ENCODE results near the gene COL4A6.

COL4A6 gene

GRCh38 chrX:108304210-108304609, 134.0 kb downstream of the COL4A6 start:
- Histone ChIP-seq H3K4me1 (peaks cover 0 to 6% (median 0%) of the 10 kb centered on the region in 10 experiments; a peak in 3 of 20 replicates), H3K4me2 (no peak overlapping the region), H3K27ac (no peak overlapping the region), H3K36me3 (no peaks in the 10 kb centered on the region), H3K9ac (no peak overlapping the region), H3K27me3 (peaks cover 96 to 100% (median 99%) of the 10 kb centered on the region in 11 experiments), H3K4me3 (no peak overlapping the region), H3K9me3 (replicated peaks in 1 of 11) (no peaks in the 10 kb centered on the region), H4K20me1 (peaks cover 0 to 3% (median 0%) of the 10 kb centered on the region in 11 experiments; a peak in 4 of 22 replicates)
- TF ChIP-seq Cebpa-rat (IDR thresholded peaks at IDR 0.05), result no peak

- Histone ChIP-seq H3K4me3 (no peak overlapping the region), H3K9ac (no peak overlapping the region), H3K4me1 (peaks cover 0 to 6% (median 0%) of the 10 kb centered on the region in 10 experiments; a peak in 3 of 20 replicates), H3K27ac (no peak overlapping the region), H3K36me3 (no peaks in the 10 kb centered on the region), H3K27me3 (peaks cover 96 to 100% (median 99%) of the 10 kb centered on the region in 11 experiments), H4K20me1 (peaks cover 0 to 3% (median 0%) of the 10 kb centered on the region in 11 experiments; a peak in 4 of 22 replicates), H3K9me3 (replicated peaks in 1 of 11) (no peaks in the 10 kb centered on the region), H3K4me2 (no peak overlapping the region)
- no peak for TF ChIP-seq Cebpa-rat (IDR thresholded peaks at IDR 0.05)
Observed at GRCh38 chrX:108303682-108304081, 134.5 kb downstream of the COL4A6 start.

GRCh38 chrX:108299704-108300103, 138.5 kb downstream of the COL4A6 start:
- H3K9me3 ChIP-seq (replicated peaks in 1 of 11), result no peaks in the 10 kb centered on the region
- H3K9ac ChIP-seq, result no peak overlapping the region
- H3K4me2 ChIP-seq, result no peak overlapping the region
- peaks cover 0 to 6% (median 0%) of the 10 kb centered on the region in 10 experiments; a peak in 3 of 20 replicates for H3K4me1 ChIP-seq
- no peak for TF ChIP-seq Cebpa-rat (IDR thresholded peaks at IDR 0.05)
- peaks cover 88 to 100% (median 98%) of the 10 kb centered on the region in 11 experiments for H3K27me3 ChIP-seq
- peaks cover 0 to 7% (median 0%) of the 10 kb centered on the region in 11 experiments; a peak in 3 of 22 replicates for H4K20me1 ChIP-seq
- no peaks in the 10 kb centered on the region for H3K36me3 ChIP-seq
- no peak overlapping the region for H3K4me3 ChIP-seq
- H3K27ac ChIP-seq, result no peak overlapping the region

- Histone ChIP-seq H3K4me1 (peaks cover 0 to 6% (median 0%) of the 10 kb centered on the region in 10 experiments; a peak in 3 of 20 replicates), H3K9me3 (replicated peaks in 1 of 11) (no peaks in the 10 kb centered on the region), H3K4me2 (no peak overlapping the region), H3K36me3 (no peaks in the 10 kb centered on the region), H3K4me3 (no peak overlapping the region), H3K27me3 (peaks cover 88 to 100% (median 98%) of the 10 kb centered on the region in 11 experiments), H3K27ac (no peak overlapping the region), H3K9ac (no peak overlapping the region), H4K20me1 (peaks cover 0 to 7% (median 0%) of the 10 kb centered on the region in 11 experiments; a peak in 3 of 22 replicates)
- TF ChIP-seq Cebpa-rat (IDR thresholded peaks at IDR 0.05), result no peak
Observed at GRCh38 chrX:108299101-108299591, 139.1 kb downstream of the COL4A6 start.

GRCh38 chrX:108298165-108298602, 140.0 kb downstream of the COL4A6 start:
- peaks cover 84 to 100% (median 98%) of the 10 kb centered on the region in 11 experiments for H3K27me3 ChIP-seq
- H4K20me1 ChIP-seq, result peaks cover 0 to 7% (median 0%) of the 10 kb centered on the region in 11 experiments; a peak in 3 of 22 replicates
- H3K36me3 ChIP-seq, result no peaks in the 10 kb centered on the region
- no peaks in the 10 kb centered on the region for H3K9me3 ChIP-seq (replicated peaks in 1 of 11)
- H3K4me1 ChIP-seq, result peaks cover 0 to 3% (median 0%) of the 10 kb centered on the region in 10 experiments; a peak in 3 of 20 replicates
- H3K4me3 ChIP-seq, result no peak overlapping the region
- no peak overlapping the region for H3K27ac ChIP-seq
- no peak overlapping the region for H3K4me2 ChIP-seq
- no peak for TF ChIP-seq Cebpa-rat (IDR thresholded peaks at IDR 0.05)
- H3K9ac ChIP-seq, result no peak overlapping the region

- H3K27ac ChIP-seq, result no peak overlapping the region
- no peaks in the 10 kb centered on the region for H3K36me3 ChIP-seq
- no peak overlapping the region for H3K9ac ChIP-seq
- peaks cover 0 to 7% (median 0%) of the 10 kb centered on the region in 11 experiments; a peak in 3 of 22 replicates for H4K20me1 ChIP-seq
- TF ChIP-seq Cebpa-rat (IDR thresholded peaks at IDR 0.05), result no peak
- no peaks in the 10 kb centered on the region for H3K4me1 ChIP-seq
- peaks cover under 1 to 8% (median 4%) of the 10 kb centered on the region in 11 experiments; a peak in 14 of 22 replicates for H3K9me3 ChIP-seq (replicated peaks in 1 of 11)
- peaks cover 85 to 100% (median 98%) of the 10 kb centered on the region in 11 experiments for H3K27me3 ChIP-seq
- H3K4me2 ChIP-seq, result no peak overlapping the region
- no peak overlapping the region for H3K4me3 ChIP-seq
Observed at GRCh38 chrX:108297290-108297689, 140.9 kb downstream of the COL4A6 start.

GRCh38 chrX:108292053-108292452, 146.2 kb downstream of the COL4A6 start:
- Histone ChIP-seq H4K20me1 (peaks cover 0 to 4% (median 0%) of the 10 kb centered on the region in 11 experiments; a peak in 1 of 22 replicates), H3K4me3 (no peak overlapping the region), H3K27ac (no peak overlapping the region), H3K9ac (no peak overlapping the region), H3K4me2 (no peak overlapping the region), H3K27me3 (peaks cover 79 to 100% (median 97%) of the 10 kb centered on the region in 11 experiments), H3K9me3 (replicated peaks in 1 of 11) (peaks cover 4 to 16% (median 8%) of the 10 kb centered on the region in 11 experiments; a peak in 15 of 22 replicates), H3K36me3 (no peaks in the 10 kb centered on the region), H3K4me1 (no peaks in the 10 kb centered on the region)
- no peak for TF ChIP-seq Cebpa-rat (IDR thresholded peaks at IDR 0.05)

- no peaks in the 10 kb centered on the region for H3K4me1 ChIP-seq
- H3K9me3 ChIP-seq (replicated peaks in 1 of 11), result peaks cover 0 to 3% (median 0%) of the 10 kb centered on the region in 11 experiments; a peak in 2 of 22 replicates
- no peak overlapping the region for H3K4me2 ChIP-seq
- no peak for TF ChIP-seq Cebpa-rat (IDR thresholded peaks at IDR 0.05)
- H4K20me1 ChIP-seq, result peaks cover 0 to 6% (median 0%) of the 10 kb centered on the region in 11 experiments; a peak in 2 of 22 replicates
- H3K9ac ChIP-seq, result no peak overlapping the region
- H3K4me3 ChIP-seq, result no peak overlapping the region
- peaks cover 67 to 78% (median 77%) of the 10 kb centered on the region in 11 experiments for H3K27me3 ChIP-seq
- H3K27ac ChIP-seq, result no peak overlapping the region
- no peaks in the 10 kb centered on the region for H3K36me3 ChIP-seq
Observed at GRCh38 chrX:108285918-108286317, 152.3 kb downstream of the COL4A6 start.

GRCh38 chrX:108285356-108285755, 152.9 kb downstream of the COL4A6 start:
- Histone ChIP-seq H4K20me1 (peaks cover 0 to 6% (median 0%) of the 10 kb centered on the region in 11 experiments; a peak in 2 of 22 replicates), H3K36me3 (no peaks in the 10 kb centered on the region), H3K4me3 (no peak overlapping the region), H3K27me3 (peaks cover 61 to 73% (median 71%) of the 10 kb centered on the region in 11 experiments), H3K4me2 (no peak overlapping the region), H3K27ac (no peak overlapping the region), H3K4me1 (no peaks in the 10 kb centered on the region), H3K9ac (no peak overlapping the region), H3K9me3 (replicated peaks in 1 of 11) (peaks cover 0 to 3% (median 0%) of the 10 kb centered on the region in 11 experiments; a peak in 2 of 22 replicates)
- no peak for TF ChIP-seq Cebpa-rat (IDR thresholded peaks at IDR 0.05)

Data from BLaER1 treated with 17β-estradiol and CSF1 and Interleukin-3, amounts not matched to agents 10 nM and 100 nM (cell line).